DND-41 (cell line): ENCODE data around the gene METRN.

ENCODE experiments used
- EZH2 ChIP-seq: IDR thresholded peaks from 3 replicates; pipeline ENCODE4 v1.6.1; 2012; ENCODE audit warnings: borderline replicate concordance, low read depth, mild to moderate bottlenecking, moderate library complexity, low read length, inconsistent platforms; ENCODE audit not compliant: severe bottlenecking
- TF ChIP-seq, protein P1 (sequence below): IDR thresholded peaks from 2 replicates; pipeline ENCODE4 v1.5.1; 2012; ENCODE audit warnings: borderline replicate concordance, low read length, moderate library complexity, mild to moderate bottlenecking; ENCODE audit not compliant: poor library complexity, severe bottlenecking; ENCODE audit errors: extremely low read depth

- TF ChIP-seq, protein P1, sequence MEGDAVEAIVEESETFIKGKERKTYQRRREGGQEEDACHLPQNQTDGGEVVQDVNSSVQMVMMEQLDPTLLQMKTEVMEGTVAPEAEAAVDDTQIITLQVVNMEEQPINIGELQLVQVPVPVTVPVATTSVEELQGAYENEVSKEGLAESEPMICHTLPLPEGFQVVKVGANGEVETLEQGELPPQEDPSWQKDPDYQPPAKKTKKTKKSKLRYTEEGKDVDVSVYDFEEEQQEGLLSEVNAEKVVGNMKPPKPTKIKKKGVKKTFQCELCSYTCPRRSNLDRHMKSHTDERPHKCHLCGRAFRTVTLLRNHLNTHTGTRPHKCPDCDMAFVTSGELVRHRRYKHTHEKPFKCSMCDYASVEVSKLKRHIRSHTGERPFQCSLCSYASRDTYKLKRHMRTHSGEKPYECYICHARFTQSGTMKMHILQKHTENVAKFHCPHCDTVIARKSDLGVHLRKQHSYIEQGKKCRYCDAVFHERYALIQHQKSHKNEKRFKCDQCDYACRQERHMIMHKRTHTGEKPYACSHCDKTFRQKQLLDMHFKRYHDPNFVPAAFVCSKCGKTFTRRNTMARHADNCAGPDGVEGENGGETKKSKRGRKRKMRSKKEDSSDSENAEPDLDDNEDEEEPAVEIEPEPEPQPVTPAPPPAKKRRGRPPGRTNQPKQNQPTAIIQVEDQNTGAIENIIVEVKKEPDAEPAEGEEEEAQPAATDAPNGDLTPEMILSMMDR = no peak
- TF ChIP-seq EZH2 = no peak
Observed at GRCh38 chr16:692356-693108, 22.4 kb upstream of the METRN start.
